HepG2 (cell line): ENCODE results near the gene ACP1.

Source experiments
- ELF1 ChIP-seq: sonication (generic); formaldehyde crosslinking; IDR thresholded peaks from 2 replicates; pipeline ENCODE4 v1.4.0; 2020; ENCODE audit warnings: missing genetic modification reagents
- FOXA1 ChIP-seq, 2 experiments: fragments of 450-650 bp in 1 of 2; sonication (generic) in 1 of 2; formaldehyde crosslinking in 1 of 2; IDR thresholded peaks; 2 replicates each; pipeline versions ENCODE4 v1.4.0 to v1.6.1; 2016 to 2020; ENCODE audit warnings: missing genetic modification reagents in 1 of 2
- HNRNPK ChIP-seq: fragments of 200-400 bp; formaldehyde crosslinking; IDR thresholded peaks from 2 replicates; pipeline ENCODE4 v1.6.1; 2018; ENCODE audit warnings: low read length, low read depth, moderate library complexity, mild to moderate bottlenecking; ENCODE audit not compliant: poor library complexity, severe bottlenecking
- NR1H2 ChIP-seq: sonication (generic); formaldehyde crosslinking; IDR thresholded peaks from 2 replicates; pipeline ENCODE4 v1.8.1; 2022; ENCODE audit warnings: low read depth, missing genetic modification reagents, borderline replicate concordance
- POLR2A ChIP-seq, 2 experiments: IDR thresholded peaks; 2 replicates each; pipeline ENCODE4 v1.6.1; 2011; ENCODE audit warnings: low read depth in 2 of 2, low read length in 2 of 2, mild to moderate bottlenecking in 1 of 2, moderate library complexity in 1 of 2; ENCODE audit not compliant: insufficient read depth in 1 of 2
- TCF7 ChIP-seq: sonication (generic); IDR thresholded peaks from 2 replicates; pipeline ENCODE4 v1.6.1; 2016; ENCODE audit warnings: antibody characterized with exemption, low read depth
- ZNF3 ChIP-seq: IDR thresholded peaks from 2 replicates; pipeline ENCODE4 v1.7.0; 2017; ENCODE audit warnings: inconsistent platforms

GRCh38 chr2:228518-229278 lies 36.0 kb upstream of the ACP1 start:
- no peak for TF ChIP-seq POLR2A (IDR thresholded peaks at IDR 0.05; ENCODE audit: insufficient read depth in 1 of 2, low read depth in 2 of 2, low read length in 2 of 2)
- TF ChIP-seq NR1H2 = no peak
- TF ChIP-seq FOXA1 (IDR thresholded peaks at IDR 0.05) = no peak
- no peak for TF ChIP-seq FOXA1 (CRISPR knock-in tag; IDR thresholded peaks at IDR 0.05)
- TF ChIP-seq TCF7 = no peak
- no peak for TF ChIP-seq HNRNPK
- TF ChIP-seq ELF1 = no peak
- TF ChIP-seq ZNF3 (CRISPR knock-in tag) = no peak
